Measurements from ENCODE around the gene GPATCH4.

DNA sequence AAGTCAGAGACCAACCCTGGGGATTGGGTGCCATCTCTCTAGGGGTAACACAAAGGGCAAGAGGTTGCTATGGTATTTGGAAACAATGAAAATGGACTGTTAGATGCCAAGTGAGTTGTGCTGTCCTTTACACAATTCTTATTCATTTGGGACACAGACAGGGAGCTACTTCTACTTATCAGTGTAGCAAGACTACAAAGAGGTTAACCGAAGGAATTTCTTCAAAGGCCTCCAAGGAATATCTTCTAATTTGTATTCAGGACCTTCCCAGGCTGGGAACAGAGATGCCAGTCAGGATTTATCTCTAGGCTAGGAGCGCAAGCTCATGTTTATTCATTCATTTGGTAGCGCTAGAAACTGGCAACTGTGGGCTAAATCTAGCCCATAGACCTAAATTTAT lies 7.1 kb downstream of the GPATCH4 start:
- no peak for TF ChIP-seq POLR2A (IDR thresholded peaks at IDR 0.05; ENCODE audit: low read depth, low read length)
- TF ChIP-seq SPI1 (IDR thresholded peaks at IDR 0.05; ENCODE audit: low read depth, low read length), result no peak
- no peak for TF ChIP-seq TAF1 (IDR thresholded peaks at IDR 0.05; ENCODE audit: low read depth, low read length)
- no peak for TF ChIP-seq POLR2AphosphoS5 (IDR thresholded peaks at IDR 0.05; ENCODE audit: low read depth, low read length)
- no peak for TF ChIP-seq PAX5 (IDR thresholded peaks at IDR 0.05; ENCODE audit: insufficient read depth, low read length, severe bottlenecking)
- TF ChIP-seq POU2F2 (IDR thresholded peaks at IDR 0.05; ENCODE audit: low read depth, low read length), result no peak

All from GM12891 (cell line).